Measurements from ENCODE around the gene HTRA2.

DNA sequence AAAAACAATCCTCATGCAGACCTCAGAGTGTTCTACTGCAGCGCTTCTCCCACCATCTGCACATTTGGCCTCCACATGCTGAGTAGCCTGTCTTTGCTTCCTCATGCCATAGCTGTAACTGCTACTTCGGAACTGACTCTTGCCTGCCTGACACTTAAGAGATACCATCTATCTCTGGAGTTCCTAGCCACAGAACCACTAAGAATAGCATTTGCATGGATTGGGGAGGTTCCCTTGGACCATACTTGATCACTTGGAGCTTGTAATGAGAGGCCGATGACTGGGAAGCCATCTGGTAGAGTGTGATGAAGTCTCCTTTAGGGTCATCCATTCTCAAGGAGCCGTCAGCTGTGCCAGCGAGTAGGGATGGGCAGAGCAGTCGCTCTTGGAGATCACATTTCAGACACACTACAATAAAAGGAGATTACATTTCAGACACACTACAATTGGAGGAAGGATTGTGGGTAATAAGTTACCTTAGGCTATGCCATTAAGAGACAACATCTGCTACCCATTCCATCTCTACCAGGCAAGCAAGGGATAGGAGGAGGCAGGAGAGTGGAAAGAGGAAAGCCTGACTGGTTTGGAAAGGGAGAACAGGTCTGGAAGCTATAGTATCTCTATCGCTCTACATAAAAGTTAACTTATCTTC, 46.6 kb downstream of the HTRA2 start:
- TF ChIP-seq, protein P1, sequence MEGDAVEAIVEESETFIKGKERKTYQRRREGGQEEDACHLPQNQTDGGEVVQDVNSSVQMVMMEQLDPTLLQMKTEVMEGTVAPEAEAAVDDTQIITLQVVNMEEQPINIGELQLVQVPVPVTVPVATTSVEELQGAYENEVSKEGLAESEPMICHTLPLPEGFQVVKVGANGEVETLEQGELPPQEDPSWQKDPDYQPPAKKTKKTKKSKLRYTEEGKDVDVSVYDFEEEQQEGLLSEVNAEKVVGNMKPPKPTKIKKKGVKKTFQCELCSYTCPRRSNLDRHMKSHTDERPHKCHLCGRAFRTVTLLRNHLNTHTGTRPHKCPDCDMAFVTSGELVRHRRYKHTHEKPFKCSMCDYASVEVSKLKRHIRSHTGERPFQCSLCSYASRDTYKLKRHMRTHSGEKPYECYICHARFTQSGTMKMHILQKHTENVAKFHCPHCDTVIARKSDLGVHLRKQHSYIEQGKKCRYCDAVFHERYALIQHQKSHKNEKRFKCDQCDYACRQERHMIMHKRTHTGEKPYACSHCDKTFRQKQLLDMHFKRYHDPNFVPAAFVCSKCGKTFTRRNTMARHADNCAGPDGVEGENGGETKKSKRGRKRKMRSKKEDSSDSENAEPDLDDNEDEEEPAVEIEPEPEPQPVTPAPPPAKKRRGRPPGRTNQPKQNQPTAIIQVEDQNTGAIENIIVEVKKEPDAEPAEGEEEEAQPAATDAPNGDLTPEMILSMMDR (IDR thresholded peaks at IDR 0.05; ENCODE audit: borderline replicate concordance, extremely low read depth, low read length, poor library complexity, severe bottlenecking), result no peak
- TF ChIP-seq EZH2 (IDR thresholded peaks at IDR 0.05; ENCODE audit: borderline replicate concordance, low read depth, low read length, severe bottlenecking), result no peak

All from DND-41 (cell line).